H9 (cell line): ENCODE data around the gene C1orf21. TPM values are rescaled to one million over a fixed set of nuclear protein-coding genes. Genes with fewer than 3 reads are reported as not detected.

Source experiments
- DNase-seq: peaks from one replicate; pipeline ENCODE4 v3.0.0-alpha.2; 2017
- H2AFZ ChIP-seq: one replicate; pipeline ENCODE4 v1.6.1; 2013; ENCODE audit warnings: mild to moderate bottlenecking, low read length, control low read depth, moderate library complexity
- H2AK5ac ChIP-seq: 2 replicates; pipeline ENCODE4 v1.6.1; 2013; ENCODE audit warnings: low read length, control low read depth, mixed read lengths; ENCODE audit not compliant: insufficient read length
- H2BK120ac ChIP-seq: one replicate; pipeline ENCODE4 v1.6.1; 2013; ENCODE audit warnings: low read depth, mild to moderate bottlenecking, low read length, control low read depth, inconsistent platforms; ENCODE audit not compliant: poor library complexity, severe bottlenecking
- H2BK12ac ChIP-seq: 2 replicates; pipeline ENCODE4 v1.6.1; 2013; ENCODE audit warnings: low read length, control low read depth, mixed read lengths, low read depth; ENCODE audit not compliant: insufficient read length
- H2BK15ac ChIP-seq: 2 replicates; pipeline ENCODE4 v1.6.1; 2013; ENCODE audit warnings: low read depth, low read length, control low read depth
- H2BK20ac ChIP-seq: one replicate; pipeline ENCODE4 v1.6.1; 2013; ENCODE audit warnings: low read depth, mild to moderate bottlenecking, low read length, control low read depth, inconsistent platforms; ENCODE audit not compliant: poor library complexity, severe bottlenecking
- H2BK5ac ChIP-seq: 2 replicates; pipeline ENCODE4 v1.6.1; 2013; ENCODE audit warnings: low read length, control low read depth, mixed read lengths; ENCODE audit not compliant: insufficient read length
- H3K14ac ChIP-seq: 2 replicates; pipeline ENCODE4 v1.6.1; 2013; ENCODE audit warnings: low read length, control low read depth; ENCODE audit not compliant: insufficient read depth
- H3K18ac ChIP-seq: 2 replicates; pipeline ENCODE4 v1.6.1; 2013; ENCODE audit warnings: low read depth, mild to moderate bottlenecking, mixed read lengths, low read length, control low read depth; ENCODE audit not compliant: insufficient read length
- H3K23ac ChIP-seq: 2 replicates; pipeline ENCODE4 v1.6.1; 2013; ENCODE audit warnings: low read length, control low read depth, mixed read lengths, low read depth; ENCODE audit not compliant: insufficient read length
- H3K23me2 ChIP-seq: 2 replicates; pipeline ENCODE4 v1.6.1; 2013; ENCODE audit warnings: low read depth, mild to moderate bottlenecking, mixed read lengths, low read length, control low read depth; ENCODE audit not compliant: insufficient read length, poor library complexity, severe bottlenecking
- H3K27ac ChIP-seq: 2 replicates; pipeline ENCODE4 v1.5.1; 2013; ENCODE audit warnings: low read length, control low read depth, mixed read lengths, low read depth; ENCODE audit not compliant: insufficient read length
- H3K27me3 ChIP-seq: 2 replicates; pipeline ENCODE4 v1.6.1; 2013; ENCODE audit warnings: low read length, control low read depth, inconsistent platforms; ENCODE audit not compliant: insufficient read depth
- H3K4ac ChIP-seq: 2 replicates; pipeline ENCODE4 v1.6.1; 2013; ENCODE audit warnings: low read depth, mild to moderate bottlenecking, control low read depth, inconsistent platforms, low read length, moderate library complexity
- H3K4me1 ChIP-seq: 2 replicates; pipeline ENCODE4 v1.6.1; 2013; ENCODE audit warnings: low read length, control low read depth, inconsistent platforms; ENCODE audit not compliant: insufficient read depth
- H3K4me2 ChIP-seq: 2 replicates; pipeline ENCODE4 v1.6.1; 2013; ENCODE audit warnings: low read length, control low read depth, mixed read lengths; ENCODE audit not compliant: insufficient read length, insufficient read depth
- H3K56ac ChIP-seq: 2 replicates; pipeline ENCODE4 v1.6.1; 2013; ENCODE audit warnings: low read depth, mild to moderate bottlenecking, mixed read lengths, low read length, control low read depth; ENCODE audit not compliant: insufficient read length
- H3K79me1 ChIP-seq: 2 replicates; pipeline ENCODE4 v1.6.1; 2013; ENCODE audit warnings: low read depth, mild to moderate bottlenecking, moderate library complexity, low read length, control low read depth, inconsistent platforms; ENCODE audit not compliant: insufficient read depth, poor library complexity, severe bottlenecking
- H3K79me2 ChIP-seq: 2 replicates; pipeline ENCODE4 v1.6.1; 2013; ENCODE audit warnings: low read length, control low read depth, inconsistent platforms; ENCODE audit not compliant: insufficient read depth
- H3K9ac ChIP-seq: 2 replicates; pipeline ENCODE4 v1.6.1; 2013; ENCODE audit warnings: low read length, control low read depth, mixed read lengths; ENCODE audit not compliant: insufficient read length; ENCODE audit errors: extremely low read depth
- H3K9me3 ChIP-seq: one replicate; pipeline ENCODE4 v1.6.1; 2013; ENCODE audit warnings: low read depth, low read length, inconsistent platforms; ENCODE audit not compliant: control insufficient read depth
- H3T11ph ChIP-seq: one replicate; pipeline ENCODE4 v1.6.1; 2013; ENCODE audit warnings: mild to moderate bottlenecking, low read length, control low read depth, inconsistent platforms
- H4K20me1 ChIP-seq: one replicate; pipeline ENCODE4 v1.6.1; 2013; ENCODE audit not compliant: control insufficient read depth, insufficient read length, insufficient read depth
- H4K5ac ChIP-seq: 2 replicates; pipeline ENCODE4 v1.6.1; 2013; ENCODE audit warnings: low read depth, mild to moderate bottlenecking, mixed read lengths, low read length, control low read depth; ENCODE audit not compliant: insufficient read length
- H4K8ac ChIP-seq: replicated peaks from 2 replicates; pipeline ENCODE4 v1.6.1; 2013; ENCODE audit warnings: low read length, control low read depth, mixed read lengths, low read depth; ENCODE audit not compliant: insufficient read length
- H4K91ac ChIP-seq: 2 replicates; pipeline ENCODE4 v1.6.1; 2013; ENCODE audit warnings: low read depth, mild to moderate bottlenecking, moderate library complexity, mixed read lengths, low read length, control low read depth; ENCODE audit not compliant: insufficient read length
- H3K27ac Mint-ChIP-seq, 3 experiments: 2 replicates in 2 of 3; 3 replicates in 1 of 3; pipeline ENCODE4 v1.8.0; 2020 to 2021; ENCODE audit warnings: mixed read lengths in 3 of 3, mild to moderate bottlenecking in 1 of 3, moderate library complexity in 1 of 3
- H3K27me3 Mint-ChIP-seq: 2 replicates; pipeline ENCODE4 v1.8.0; 2021; ENCODE audit warnings: low read depth, mild to moderate bottlenecking, moderate library complexity, mixed read lengths
- H3K36me3 Mint-ChIP-seq, 3 experiments: 2 replicates in 2 of 3; 3 replicates in 1 of 3; pipeline ENCODE4 v1.8.0; 2020 to 2021; ENCODE audit warnings: low read depth in 3 of 3, mixed read lengths in 3 of 3; ENCODE audit not compliant: insufficient read depth in 1 of 3
- H3K4me1 Mint-ChIP-seq, 2 experiments: 2 replicates each; pipeline ENCODE4 v1.8.0; 2020; ENCODE audit warnings: mixed read lengths in 2 of 2
- H3K4me3 Mint-ChIP-seq, 2 experiments: 2 replicates in 1 of 2; 3 replicates in 1 of 2; pipeline ENCODE4 v1.8.0; 2020 to 2021; ENCODE audit warnings: mild to moderate bottlenecking in 2 of 2, mixed read lengths in 2 of 2, moderate library complexity in 1 of 2
- H3K9me3 Mint-ChIP-seq, 2 experiments: 2 replicates in 1 of 2; 3 replicates in 1 of 2; pipeline ENCODE4 v1.8.0; 2020; ENCODE audit warnings: mild to moderate bottlenecking in 2 of 2, mixed read lengths in 2 of 2, moderate library complexity in 1 of 2
- WGBS: extraction: QIAGEN DNeasy Blood & Tissue Kit; methylation state at CpG from one replicate; pipeline ENCODE4 v1.1.7; 2013; ENCODE audit warnings: missing lambda C conversion rate, low lambda C conversion rate, mixed read lengths; ENCODE audit not compliant: insufficient read length; ENCODE audit errors: extremely low coverage; 5-methylcytosine and 5-hydroxymethylcytosine counted together
- total RNA-seq: library from RNA; stranded (reverse); gene quantifications from 2 replicates; pipeline ENCODE4 v1.2.1, GENCODE V29; 2021
- TF ChIP-seq, protein P1 (sequence below): fragments of 200-600 bp; sonication (generic); conservative IDR thresholded peaks from 3 replicates; pipeline ENCODE4 v1.8.0; 2021; ENCODE audit warnings: antibody characterized with exemption, mild to moderate bottlenecking

The C1orf21 gene
- total RNA-seq, 1 experiment from 2014 or later, result 36.0 TPM

DNA sequence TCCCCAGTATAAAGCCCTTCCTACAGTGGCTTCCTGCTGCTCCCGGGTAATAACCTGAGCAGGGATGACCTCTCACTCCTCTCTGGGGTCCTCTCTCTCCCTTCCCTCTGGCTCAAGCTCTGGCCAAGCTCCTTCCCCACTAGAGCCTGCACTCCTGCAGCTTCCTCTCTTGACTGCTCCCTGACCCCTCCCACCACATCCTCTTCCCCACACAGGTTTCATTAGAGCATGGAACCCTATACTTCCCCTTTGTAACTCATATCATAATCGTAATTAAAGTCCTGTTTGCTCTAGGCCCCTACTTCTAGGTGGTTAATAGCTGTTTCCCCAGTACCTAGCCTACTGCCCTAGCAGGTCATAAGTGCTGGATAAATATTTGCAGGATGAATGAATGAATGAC, 146.2 kb downstream of the C1orf21 start:
- no peak overlapping the region for H2BK12ac ChIP-seq
- WGBS, result no CpG with 5 or more reads among the region's 2 CpGs

More for the DNA sequence above, 146.2 kb downstream of the C1orf21 start:
- Histone ChIP-seq H3K23ac (no peak overlapping the region), H3K27me3 (no peaks in the 10 kb centered on the region), H3K23me2 (no peaks in the 10 kb centered on the region), H2BK5ac (no peak overlapping the region), H3K56ac (no peak overlapping the region), H3K4me1 (no peaks in the 10 kb centered on the region), H3K9me3 (no peaks in the 10 kb centered on the region), H4K20me1 (no peaks in the 10 kb centered on the region), H3K79me1 (no peaks in the 10 kb centered on the region), H2BK120ac (no peak overlapping the region), H2AK5ac (no peak overlapping the region), H3K27ac (no peak overlapping the region), H2BK15ac (no peak overlapping the region), H3K18ac (no peak overlapping the region), H3K4me2 (no peak overlapping the region), H3T11ph (no peak overlapping the region), H2BK20ac (no peak overlapping the region), H4K5ac (no peak overlapping the region), H2AFZ (no peak overlapping the region), H3K14ac (no peak overlapping the region), H3K4ac (no peak overlapping the region), H4K8ac (no peak overlapping the region), H4K91ac (no peak overlapping the region), H3K9ac (no peak overlapping the region), H3K79me2 (no peaks in the 10 kb centered on the region)
- Mint-ChIP-seq H3K4me3 (no peak overlapping the region), H3K36me3 (peaks cover 13 to 39% (median 16%) of the 10 kb centered on the region in 3 experiments), H3K27ac (peak overlapping the region in 2 of 3 experiments; percentile 19 to 31; a peak in 1 of 7 replicates), H3K27me3 (no peaks in the 10 kb centered on the region), H3K9me3 (peaks cover 3 to 4% of the 10 kb centered on the region in 2 experiments; a peak in 4 of 5 replicates), H3K4me1 (peaks cover 6 to 11% of the 10 kb centered on the region in 2 experiments; a peak in 3 of 4 replicates)
- TF ChIP-seq, protein P1, sequence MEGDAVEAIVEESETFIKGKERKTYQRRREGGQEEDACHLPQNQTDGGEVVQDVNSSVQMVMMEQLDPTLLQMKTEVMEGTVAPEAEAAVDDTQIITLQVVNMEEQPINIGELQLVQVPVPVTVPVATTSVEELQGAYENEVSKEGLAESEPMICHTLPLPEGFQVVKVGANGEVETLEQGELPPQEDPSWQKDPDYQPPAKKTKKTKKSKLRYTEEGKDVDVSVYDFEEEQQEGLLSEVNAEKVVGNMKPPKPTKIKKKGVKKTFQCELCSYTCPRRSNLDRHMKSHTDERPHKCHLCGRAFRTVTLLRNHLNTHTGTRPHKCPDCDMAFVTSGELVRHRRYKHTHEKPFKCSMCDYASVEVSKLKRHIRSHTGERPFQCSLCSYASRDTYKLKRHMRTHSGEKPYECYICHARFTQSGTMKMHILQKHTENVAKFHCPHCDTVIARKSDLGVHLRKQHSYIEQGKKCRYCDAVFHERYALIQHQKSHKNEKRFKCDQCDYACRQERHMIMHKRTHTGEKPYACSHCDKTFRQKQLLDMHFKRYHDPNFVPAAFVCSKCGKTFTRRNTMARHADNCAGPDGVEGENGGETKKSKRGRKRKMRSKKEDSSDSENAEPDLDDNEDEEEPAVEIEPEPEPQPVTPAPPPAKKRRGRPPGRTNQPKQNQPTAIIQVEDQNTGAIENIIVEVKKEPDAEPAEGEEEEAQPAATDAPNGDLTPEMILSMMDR, result no peak
- DNase-seq, result no peak
